D721Med (cell line): ENCODE results near the gene SOX1.

Experiments used
- DNase-seq: peaks from one replicate; pipeline ENCODE4 v3.0.0; 2011; ENCODE audit warnings: low spot score; ENCODE audit not compliant: insufficient read length
- FAIRE-seq: peaks from 2 replicates; lab custom pipeline; 2011; peaks lifted over from hg19 to GRCh38; lab: Jason Lieb, UNC
- CTCF ChIP-seq: IDR thresholded peaks from 2 replicates; pipeline ENCODE4 v1.5.1; 2012; ENCODE audit warnings: mild to moderate bottlenecking, control low read depth; ENCODE audit not compliant: insufficient read depth; ENCODE audit errors: missing control alignments

SOX1 gene

GRCh38 chr13:112113348-112113747, 46.4 kb downstream of the SOX1 start:
- FAIRE-seq (no peak), DNase-seq (no peak)
- no peak for TF ChIP-seq CTCF

GRCh38 chr13:112113851-112114250, 46.9 kb downstream of the SOX1 start:
- TF ChIP-seq CTCF: no peak
- DNase-seq (no peak), FAIRE-seq (no peak)

GRCh38 chr13:112114391-112114790, 47.4 kb downstream of the SOX1 start:
- FAIRE-seq (no peak), DNase-seq (no peak)
- TF ChIP-seq CTCF: no peak

- no peak for TF ChIP-seq CTCF
- DNase-seq (no peak), FAIRE-seq (no peak)
Observed at GRCh38 chr13:112115403-112116091, 48.6 kb downstream of the SOX1 start.

- no peak for TF ChIP-seq CTCF
- no peak for FAIRE-seq
- no peak for DNase-seq
Observed at GRCh38 chr13:112116187-112116950, 49.4 kb downstream of the SOX1 start.

- no peak for TF ChIP-seq CTCF
- no peak for DNase-seq
- no peak for FAIRE-seq
Observed at GRCh38 chr13:112117258-112117954, 50.5 kb downstream of the SOX1 start.
